NT2/D1 (cell line): ENCODE measurements around the gene UPK3A.

Experiments used
- SUZ12 ChIP-seq: IDR thresholded peaks from 2 replicates; pipeline ENCODE4 v1.6.1; 2011; ENCODE audit not compliant: insufficient read length, insufficient read depth; ENCODE audit errors: extremely low read depth
- YY1 ChIP-seq: IDR thresholded peaks from 2 replicates; pipeline ENCODE4 v1.6.1; 2011; ENCODE audit not compliant: insufficient read length, insufficient read depth

GRCh38 chr22:45246060-45246985 lies 38.4 kb upstream of the UPK3A start:
- TF ChIP-seq SUZ12 (no peak), YY1 (no peak)
